Measurements from ENCODE around the gene CDHR1.
"Not testable (repeated sequence)": the region's sequence is repeated elsewhere in the genome, so short reads cannot be mapped to it uniquely, and the experiment has no call there.

CDHR1 gene

GRCh38 chr10:84176836-84177474 lies 17.4 kb upstream of the CDHR1 start:
- no peak overlapping the region for H3K4me3 ChIP-seq (ENCODE audit: low read depth, low read length)
- no peak for TF ChIP-seq CTCF (IDR thresholded peaks at IDR 0.05; ENCODE audit: low read depth, low read length)

GRCh38 chr10:84177541-84178141 lies 16.7 kb upstream of the CDHR1 start:
- no peak overlapping the region for H3K4me3 ChIP-seq (ENCODE audit: low read depth, low read length)
- TF ChIP-seq CTCF (IDR thresholded peaks at IDR 0.05; ENCODE audit: low read depth, low read length), result no peak

GRCh38 chr10:84178160-84178609 lies 16.2 kb upstream of the CDHR1 start:
- no peak overlapping the region for H3K4me3 ChIP-seq (ENCODE audit: low read depth, low read length)
- TF ChIP-seq CTCF (IDR thresholded peaks at IDR 0.05; ENCODE audit: low read depth, low read length), result no peak

- no peak overlapping the region for H3K4me3 ChIP-seq (ENCODE audit: low read depth, low read length)
- TF ChIP-seq CTCF (IDR thresholded peaks at IDR 0.05; ENCODE audit: low read depth, low read length), result no peak
These were observed 15.2 kb upstream of the CDHR1 start for GRCh38 chr10:84179059-84179710.

GRCh38 chr10:84180386-84180785 lies 14.0 kb upstream of the CDHR1 start:
- H3K4me3 ChIP-seq (ENCODE audit: low read depth, low read length), result not testable (repeated sequence)

- no peak overlapping the region for H3K4me3 ChIP-seq (ENCODE audit: low read depth, low read length)
- no peak for TF ChIP-seq CTCF (IDR thresholded peaks at IDR 0.05; ENCODE audit: low read depth, low read length)
These were observed 12.7 kb upstream of the CDHR1 start for GRCh38 chr10:84181631-84182030.

- H3K4me3 ChIP-seq (ENCODE audit: low read depth, low read length), result no peak overlapping the region
- no peak for TF ChIP-seq CTCF (IDR thresholded peaks at IDR 0.05; ENCODE audit: low read depth, low read length)
These were observed 9.8 kb upstream of the CDHR1 start for GRCh38 chr10:84184517-84184916.
